Naive thymus-derived CD4-positive, alpha-beta T cell (primary cell): Measurements from ENCODE around the gene CPT1A. TPM values are rescaled to one million over a fixed set of nuclear protein-coding genes. Genes with fewer than 3 reads are reported as not detected.

Experiments
- polyA plus RNA-seq, 2 donors: library from polyadenylated mRNA; unstranded; fragments of 300-500 nt; fragmentation: Illumina TruSeq; gene quantifications; one replicate each; pipeline ENCODE4 v1.2.3, GENCODE V29; 2021
- total RNA-seq, 6 experiments: library from RNA in 5 of 6; stranded (reverse) in 5 of 6; gene quantifications; 1 replicate in 5 of 6; 2 replicates in 1 of 6; pipeline ENCODE4 v1.2.3 and lab custom pipeline; 2021 to 2026

Gene CPT1A
- total and polyA plus RNA-seq, 7 experiments from 2014 or later = 2.3 to 52.7 (median 20.0) TPM

Other genes starting within 250 kb of the CPT1A start
- gene GAL, start 157.4 kb downstream of the CPT1A start, total RNA-seq = not detected
- not detected for gene GAL, start 157.4 kb downstream of the CPT1A start, polyA plus RNA-seq
- 1 to 10 TPM; 5.0 to 9.3 (median 6.6) TPM for gene TESMIN, start 90.4 kb downstream of the CPT1A start, total RNA-seq
- gene TESMIN, start 90.4 kb downstream of the CPT1A start, polyA plus RNA-seq = 1 to 10 TPM; 5.2 to 6.8 TPM
- gene MRPL21, start 61.9 kb upstream of the CPT1A start, total RNA-seq = 10 to 100 TPM; 29.6 to 71.1 (median 37.9) TPM
- gene MRPL21, start 61.9 kb upstream of the CPT1A start, polyA plus RNA-seq = 100 to 1,000 TPM; 114 to 133 TPM
- 10 to 100 TPM; 27.5 to 41.4 (median 32.2) TPM for gene IGHMBP2, start 62.0 kb upstream of the CPT1A start, total RNA-seq
- 10 to 100 TPM in 1 of 2 donors, 1 to 10 TPM in 1; 4.4 to 12.6 TPM for gene IGHMBP2, start 62.0 kb upstream of the CPT1A start, polyA plus RNA-seq
- not detected for gene MRGPRD, start 139.1 kb upstream of the CPT1A start, total RNA-seq
- under 1 TPM in 1 of 2 donors, not detected in 1; 0.25 TPM for gene MRGPRD, start 139.1 kb upstream of the CPT1A start, polyA plus RNA-seq
- gene MRGPRF, start 171.3 kb upstream of the CPT1A start, total RNA-seq = not detected
- gene MRGPRF, start 171.3 kb upstream of the CPT1A start, polyA plus RNA-seq = not detected
- gene TPCN2, start 207.0 kb upstream of the CPT1A start, total RNA-seq = 10 to 100 TPM; 11.9 to 29.4 (median 21.3) TPM
- 1 to 10 TPM; 3.3 to 5.4 TPM for gene TPCN2, start 207.0 kb upstream of the CPT1A start, polyA plus RNA-seq